Right renal pelvis (tissue), 4 donors: ENCODE measurements around the gene NDEL1. TPM values are rescaled to one million over a fixed set of nuclear protein-coding genes. Genes with fewer than 3 reads are reported as not detected.

ENCODE experiments used
- DNase-seq, 4 donors: peaks; one replicate each; pipeline ENCODE4 v3.0.0-alpha.2; 2013; ENCODE audit warnings: low read depth in 4 of 4, low spot score in 3 of 4, missing footprints in 1 of 4
- polyA plus RNA-seq, 4 donors: library from polyadenylated mRNA; unstranded; fragments of 120-200 nt; gene quantifications; one replicate each; pipeline ENCODE4 v1.2.1, GENCODE V29; 2013; ENCODE audit not compliant: insufficient read length in 4 of 4

Gene NDEL1
- polyA plus RNA-seq, 4 donors, result 40.9 to 48.1 (median 43.8) TPM

DNA sequence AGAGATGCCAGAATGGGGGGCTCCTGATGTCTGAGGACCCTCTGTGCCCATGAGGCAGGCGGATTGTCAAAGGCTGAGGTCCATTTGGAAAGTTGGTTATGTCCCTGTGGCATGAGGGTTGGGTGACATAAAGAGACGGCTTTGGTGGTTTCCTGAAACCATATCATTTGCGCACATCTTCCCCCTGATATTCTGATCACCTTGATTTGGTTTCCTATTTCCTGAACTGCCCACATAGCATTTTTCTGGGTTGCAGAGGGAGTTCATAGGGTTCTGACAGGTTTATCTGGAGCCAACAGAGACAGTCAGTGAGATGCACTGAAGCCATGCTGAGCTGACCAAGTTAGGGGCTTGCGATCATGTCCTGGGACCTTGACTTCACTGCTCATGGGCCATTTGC is 22.4 kb upstream of the NDEL1 start:
- no peak for DNase-seq

DNA sequence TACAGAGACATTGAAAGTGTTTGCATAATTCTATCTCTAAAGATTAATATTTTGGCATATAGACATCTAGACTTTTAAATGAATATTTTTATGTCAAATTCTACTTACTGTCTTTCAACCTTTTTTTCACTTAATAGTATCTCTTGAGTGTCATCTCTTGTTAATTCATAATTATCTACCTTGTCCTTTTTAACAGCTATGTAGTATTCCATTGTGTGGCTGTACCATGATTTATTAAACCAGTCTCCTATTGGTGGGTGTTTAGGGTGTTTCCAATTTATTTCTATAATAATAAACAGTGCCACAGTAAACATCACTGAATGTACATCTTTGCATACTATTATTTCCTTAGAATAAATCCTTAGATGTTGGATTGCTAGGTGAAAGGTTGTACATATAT is 21.7 kb upstream of the NDEL1 start:
- no peak for DNase-seq

DNA sequence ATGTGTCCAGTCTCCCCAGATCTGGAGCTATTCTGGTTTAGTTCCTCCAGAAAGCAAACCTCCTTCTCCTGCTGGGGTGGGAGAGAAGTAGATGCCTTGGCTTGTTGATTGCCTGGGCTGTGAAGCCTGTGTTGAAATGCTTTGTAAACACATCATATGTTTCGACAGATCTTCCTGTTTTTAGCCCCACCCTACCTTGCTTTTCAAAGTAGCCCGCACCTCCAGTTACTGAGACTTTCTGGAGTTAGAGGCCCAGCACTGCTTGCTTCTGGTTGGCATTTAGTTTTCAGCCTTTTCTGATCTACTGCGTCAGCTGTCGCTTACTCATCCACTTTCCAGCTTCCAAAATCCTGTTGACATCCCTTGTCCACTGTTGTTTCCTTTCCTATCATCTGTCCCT is 17.9 kb upstream of the NDEL1 start:
- no peak for DNase-seq

DNA sequence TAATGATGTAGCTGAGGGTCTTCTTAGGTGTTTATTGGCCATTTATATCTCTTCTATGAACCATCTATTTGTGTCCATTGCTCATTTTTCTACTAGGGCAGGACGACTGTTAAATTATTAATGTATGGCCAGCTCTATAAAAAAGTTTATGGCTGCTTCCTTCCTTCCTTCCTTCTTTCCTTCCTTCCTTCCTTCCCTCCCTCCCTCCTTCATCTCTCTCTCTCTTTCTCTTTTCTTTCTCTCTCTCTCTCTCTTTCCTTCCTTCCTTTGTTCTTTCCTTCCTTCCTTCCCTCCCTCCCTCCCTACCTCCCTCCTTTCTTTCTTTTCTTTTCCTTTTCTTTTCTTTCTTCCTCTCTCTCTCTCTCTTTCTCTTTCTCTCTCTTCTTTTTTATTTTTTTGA is 17.2 kb upstream of the NDEL1 start:
- DNase-seq, result no peak

DNA sequence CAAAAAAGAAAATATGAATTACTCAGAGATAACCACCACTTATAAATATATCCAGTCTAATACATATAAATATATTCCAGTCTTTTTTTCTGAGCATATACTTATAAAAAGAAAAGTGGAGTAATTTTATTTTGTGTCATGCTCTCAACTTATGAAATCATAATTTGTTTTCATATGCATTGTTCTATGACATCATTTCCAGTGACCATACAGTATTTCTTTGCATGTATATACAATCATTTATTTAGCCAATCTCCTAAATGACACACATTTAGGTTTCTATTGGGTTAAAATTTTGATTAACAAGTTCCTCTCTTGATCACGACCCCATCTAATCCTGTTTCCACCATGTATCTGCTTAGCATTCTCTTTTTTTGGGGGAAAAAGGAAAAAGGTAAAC is 16.4 kb upstream of the NDEL1 start:
- no peak for DNase-seq

DNA sequence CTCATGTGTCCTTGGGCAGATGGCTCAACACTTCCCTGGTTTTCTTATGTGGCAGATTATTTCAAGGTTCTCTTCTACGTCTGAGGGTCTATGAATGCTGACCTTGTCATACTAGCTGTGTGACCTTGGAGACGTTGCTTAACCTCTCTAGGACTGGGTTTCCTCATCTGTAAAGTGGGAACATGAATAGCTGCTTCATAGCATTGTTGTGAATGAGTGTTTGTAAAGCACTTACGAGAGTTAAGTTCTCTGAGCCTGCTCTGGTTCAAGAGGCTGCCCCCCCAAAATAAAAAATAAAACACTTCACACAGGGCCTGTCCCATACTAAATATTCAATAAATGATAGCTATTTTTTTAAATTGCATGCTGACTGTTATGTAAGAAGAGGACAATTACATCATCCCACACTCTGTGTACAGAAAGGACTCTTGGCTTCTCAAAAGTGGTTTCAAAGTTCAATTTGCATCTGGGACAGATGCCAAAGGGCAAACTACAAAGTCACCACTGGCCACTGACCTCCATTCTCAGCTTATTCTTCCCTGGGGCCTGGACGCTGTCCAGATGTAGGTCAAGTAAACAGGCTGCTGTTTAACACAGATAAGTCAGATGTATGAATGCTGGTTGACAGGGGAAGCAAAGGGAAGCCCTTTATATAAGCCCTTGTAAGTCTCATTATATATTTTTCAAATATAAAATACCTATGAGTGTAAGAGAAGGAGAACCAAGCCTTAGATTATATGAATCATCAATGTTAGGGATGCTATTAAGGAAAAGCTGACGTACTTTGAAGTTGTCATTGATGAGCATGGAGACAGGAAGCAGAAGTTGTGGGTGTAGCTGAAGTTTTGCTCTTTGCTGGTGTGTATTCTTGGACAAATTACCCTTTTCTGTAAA is 15.4 kb upstream of the NDEL1 start:
- peak in 3 of 4 donors; percentile 29 to 60 (median 49) for DNase-seq

DNA sequence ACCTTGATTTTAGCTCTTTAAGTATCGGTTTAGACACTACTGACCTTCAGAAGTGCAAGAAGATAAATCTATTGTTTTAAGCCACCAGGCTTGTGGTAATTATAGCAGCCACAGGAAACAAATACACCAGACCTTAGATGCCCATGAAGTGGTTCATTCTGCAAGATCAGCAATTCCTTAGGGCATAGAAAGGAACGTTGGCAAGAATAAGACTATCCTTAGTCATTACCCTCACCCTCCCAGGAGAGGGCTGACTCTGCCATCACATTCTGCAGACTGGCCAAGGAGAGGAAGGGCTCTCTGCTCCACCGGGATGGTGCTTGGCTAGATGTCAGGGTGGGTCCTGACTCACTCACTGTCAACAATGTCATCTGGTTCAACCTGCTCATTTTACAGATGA is 14.1 kb upstream of the NDEL1 start:
- DNase-seq, result no peak

DNA sequence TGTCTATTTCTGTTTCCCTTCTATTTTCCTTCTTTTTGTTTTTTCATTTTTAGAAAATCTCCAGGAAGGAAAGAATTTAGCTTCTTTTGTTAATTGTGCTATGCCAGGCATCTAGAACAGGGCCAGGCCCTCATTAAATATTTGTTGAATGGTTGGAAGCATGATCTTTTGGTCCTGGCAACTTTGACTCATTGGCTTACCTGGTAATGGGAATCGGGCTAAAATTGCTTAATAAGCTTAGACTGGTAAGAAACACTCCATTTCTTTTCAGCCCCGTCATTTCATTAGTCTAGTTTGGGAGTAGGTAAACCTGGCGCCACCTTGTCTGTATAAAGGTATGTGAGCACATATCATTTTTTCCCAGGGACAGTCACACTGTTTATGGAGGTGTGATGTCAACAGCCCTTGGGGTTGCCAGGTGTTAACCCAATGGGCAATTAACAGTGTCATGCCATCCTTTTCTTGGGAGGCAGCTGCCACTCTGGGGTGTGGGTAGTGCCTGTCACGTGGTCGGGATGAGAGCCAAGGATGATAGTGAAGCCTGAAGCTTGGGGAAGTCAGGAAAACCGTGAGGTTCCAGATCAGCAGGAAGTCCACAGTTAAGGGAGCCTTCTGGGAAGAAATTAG is 9.5 kb upstream of the NDEL1 start:
- no peak for DNase-seq

DNA sequence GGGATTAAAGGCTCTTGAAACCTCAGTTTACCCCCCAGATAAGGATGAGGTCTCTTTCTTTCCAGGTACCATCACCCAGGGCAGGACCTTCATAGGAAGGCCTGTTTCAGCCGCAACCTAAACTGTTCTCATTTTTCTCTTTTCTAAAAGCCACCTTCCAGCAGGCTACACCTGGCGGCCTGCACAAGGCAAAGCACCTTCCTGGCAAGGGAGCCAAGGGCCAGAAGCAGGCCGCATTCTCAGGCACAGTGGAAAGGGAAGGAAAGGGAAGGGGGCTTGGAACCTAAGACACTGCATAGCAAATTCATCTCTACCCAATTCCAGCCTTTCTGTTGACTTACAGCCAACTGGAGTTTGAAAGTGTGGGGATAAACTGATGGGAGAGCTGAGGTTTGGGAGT is 8.9 kb upstream of the NDEL1 start:
- DNase-seq, result no peak

DNA sequence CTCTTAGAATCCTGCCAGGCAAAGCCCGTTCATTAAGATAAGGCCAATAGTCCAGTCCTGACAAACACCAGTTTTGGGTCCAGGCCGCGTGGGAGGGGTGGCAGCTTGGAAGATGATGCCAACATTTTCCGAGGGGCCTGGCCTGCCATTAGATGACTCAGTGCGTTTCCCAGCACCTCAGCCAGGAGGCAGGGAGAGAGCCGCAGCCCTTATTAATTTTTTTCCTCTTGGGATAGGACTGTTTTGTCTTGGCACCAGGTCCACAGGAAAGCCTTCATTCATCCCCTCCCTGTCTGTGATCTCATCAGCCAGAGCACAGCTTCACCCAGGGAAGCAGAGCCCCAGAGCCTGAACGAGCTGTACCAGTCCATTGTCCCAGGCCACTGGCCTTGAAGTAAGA is 4.7 kb upstream of the NDEL1 start:
- DNase-seq, result no peak

DNA sequence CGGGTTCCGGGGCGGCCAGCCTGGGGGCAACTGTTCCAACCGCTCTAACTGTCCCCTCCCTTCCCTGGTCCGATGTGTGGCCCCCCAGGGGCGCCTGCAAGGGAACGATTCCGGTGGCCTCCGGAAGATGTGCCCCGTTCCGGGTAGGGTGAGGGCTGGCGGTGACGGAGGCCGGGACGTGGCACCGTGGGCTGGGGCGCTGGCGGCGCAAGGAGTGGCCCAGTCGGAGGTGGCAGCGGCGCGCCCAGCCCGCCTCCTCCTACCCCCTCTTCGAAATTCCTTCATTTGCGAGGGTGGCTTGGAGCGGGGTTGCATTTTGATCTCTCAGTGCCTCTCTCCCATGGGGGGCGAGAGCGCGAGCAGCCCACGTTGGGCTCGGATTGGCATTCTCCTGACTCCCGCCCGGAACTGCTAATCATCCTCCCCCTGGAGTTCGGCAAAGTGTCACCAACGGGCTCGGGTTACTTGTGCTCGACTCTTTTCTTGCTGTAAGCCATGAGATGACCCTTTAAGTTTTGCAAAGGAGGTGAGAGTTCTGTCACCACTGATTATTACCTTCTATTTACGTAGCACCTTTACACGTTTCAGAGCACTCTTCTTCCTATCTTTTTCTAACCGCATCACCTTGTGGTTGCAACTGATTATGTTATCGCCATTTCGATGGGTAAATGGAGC is 622 bp downstream of the NDEL1 start:
- DNase-seq, result peak in 3 of 4 donors; percentile 37 to 65 (median 41)

DNA sequence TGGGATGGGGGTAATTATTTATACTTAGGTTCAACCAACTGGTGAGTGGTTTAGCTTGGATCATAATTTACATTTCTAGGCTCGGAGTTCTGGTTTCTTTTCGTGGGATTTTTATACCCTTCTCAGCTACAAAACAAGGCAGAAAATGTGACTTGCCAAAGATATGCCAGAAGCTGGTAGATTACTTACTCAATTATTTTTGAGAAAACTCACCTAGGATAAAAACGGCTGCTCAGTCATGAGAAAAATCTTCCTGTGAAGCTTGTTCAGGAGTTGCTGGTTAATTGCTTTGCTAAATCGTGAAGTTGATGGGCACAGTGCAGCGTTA is 1.1 kb downstream of the NDEL1 start:
- no peak for DNase-seq

DNA sequence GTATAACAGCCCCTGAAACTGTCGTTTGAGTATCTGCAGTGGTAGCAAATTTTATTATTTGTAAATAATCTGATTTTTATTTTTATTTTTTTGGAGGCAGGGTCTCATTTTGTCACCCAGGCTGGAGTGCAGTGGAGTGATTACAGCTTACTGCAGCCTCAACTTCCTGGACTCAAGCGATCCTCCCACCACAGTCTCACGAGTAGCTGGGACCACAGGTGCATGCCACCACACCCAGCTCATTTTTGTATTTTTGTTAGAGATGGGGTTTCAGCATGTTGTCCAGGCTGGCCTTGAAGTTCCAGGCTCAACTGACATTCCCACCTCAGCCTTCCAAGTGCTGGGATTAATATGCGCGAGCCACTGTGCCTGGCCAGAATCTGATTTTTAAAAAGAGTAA is 2.8 kb downstream of the NDEL1 start:
- DNase-seq, result no peak

DNA sequence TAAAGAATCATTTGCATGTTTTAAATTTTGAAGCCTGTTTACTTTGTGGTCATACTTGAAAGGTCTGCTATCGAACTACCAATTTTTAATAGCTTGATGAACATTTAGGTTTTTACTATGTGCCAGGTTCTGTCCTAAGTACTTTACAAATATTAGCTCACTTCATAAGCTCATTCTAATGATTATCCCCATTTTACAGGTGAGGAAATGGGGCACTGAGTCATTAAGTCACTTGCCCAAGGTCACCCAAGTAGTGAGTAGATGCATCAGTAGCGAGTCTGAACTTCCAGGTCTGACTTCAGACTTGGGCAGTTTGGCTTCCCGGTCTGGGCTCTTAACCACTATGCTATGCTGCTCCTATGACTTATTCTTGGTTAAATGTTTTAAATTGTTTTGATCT is 4.0 kb downstream of the NDEL1 start:
- no peak for DNase-seq

DNA sequence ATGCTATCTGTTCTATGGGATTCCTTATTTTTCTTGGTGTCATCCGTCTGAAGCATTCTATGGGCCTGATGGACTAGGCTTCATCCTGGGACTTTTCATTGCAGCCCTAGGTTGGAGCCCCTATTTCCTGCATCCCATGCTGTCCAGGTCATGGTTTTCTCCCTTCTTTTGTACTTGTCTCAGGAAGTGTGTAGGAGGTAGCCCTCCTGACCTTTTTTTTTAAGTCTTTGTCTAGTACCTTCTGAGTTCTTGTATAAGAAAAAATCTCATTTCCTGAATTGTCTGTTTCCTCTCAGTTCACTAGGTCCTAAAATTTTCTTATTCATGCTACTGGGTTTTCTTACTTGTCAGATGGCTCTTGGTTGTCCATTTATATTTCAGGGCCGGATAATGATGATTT is 6.0 kb downstream of the NDEL1 start:
- DNase-seq, result no peak

DNA sequence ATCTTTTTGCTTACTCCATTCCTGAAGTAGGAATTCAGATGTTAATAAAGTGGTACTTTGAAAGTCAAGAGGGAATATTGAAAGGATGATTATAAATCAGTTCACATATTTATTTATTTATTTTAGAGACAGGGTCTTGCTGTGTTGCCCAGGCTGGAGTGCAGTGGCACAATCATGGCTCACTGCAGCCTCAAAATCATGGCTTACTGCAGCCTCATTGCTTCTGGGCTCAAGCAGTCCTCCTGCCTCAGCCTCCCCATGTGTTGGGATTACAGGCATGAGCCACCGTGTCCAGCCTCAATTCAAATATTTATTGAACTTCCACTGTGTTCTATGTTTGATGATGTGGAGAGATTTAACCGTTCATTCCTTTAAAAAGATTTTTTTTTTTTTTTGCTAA is 6.6 kb downstream of the NDEL1 start:
- no peak for DNase-seq

DNA sequence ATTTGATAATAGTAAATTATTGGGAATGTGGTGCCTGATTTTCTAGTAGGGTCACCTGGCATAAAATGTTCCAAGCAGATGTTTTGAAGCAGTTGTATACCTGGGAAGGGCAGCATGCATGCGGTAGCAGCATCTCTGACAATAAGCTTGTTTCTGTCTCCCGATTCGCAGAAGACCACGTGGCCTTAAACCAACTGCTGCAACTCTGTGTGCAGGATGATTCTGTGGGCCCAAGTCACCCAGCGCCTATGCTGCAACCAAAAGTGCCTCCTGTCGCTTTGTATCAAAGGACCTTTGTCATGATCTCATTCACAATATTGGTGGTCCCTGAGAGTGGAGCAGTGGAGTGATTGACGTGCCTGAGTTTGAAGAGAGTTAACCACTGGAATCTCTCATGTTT is 8.1 kb downstream of the NDEL1 start:
- no peak for DNase-seq

DNA sequence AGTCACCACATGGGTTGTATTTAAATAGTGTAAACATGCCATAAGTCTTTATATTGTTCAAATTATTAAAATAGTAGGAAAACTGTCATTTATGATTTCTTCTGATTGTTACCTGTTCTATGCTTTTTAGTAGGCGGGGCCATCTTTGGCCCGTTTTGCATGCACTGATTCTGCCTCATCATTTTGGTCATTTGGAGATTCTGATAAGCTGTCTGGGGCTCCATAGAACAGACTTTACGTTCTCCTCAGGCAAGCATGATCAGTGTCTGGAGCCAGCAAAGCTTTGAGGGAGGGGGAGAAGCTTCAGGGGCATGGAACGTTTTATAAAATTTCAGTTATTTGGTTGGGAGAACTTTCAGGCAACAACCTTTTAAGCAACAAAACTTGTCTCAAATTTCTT is 8.8 kb downstream of the NDEL1 start:
- no peak for DNase-seq

DNA sequence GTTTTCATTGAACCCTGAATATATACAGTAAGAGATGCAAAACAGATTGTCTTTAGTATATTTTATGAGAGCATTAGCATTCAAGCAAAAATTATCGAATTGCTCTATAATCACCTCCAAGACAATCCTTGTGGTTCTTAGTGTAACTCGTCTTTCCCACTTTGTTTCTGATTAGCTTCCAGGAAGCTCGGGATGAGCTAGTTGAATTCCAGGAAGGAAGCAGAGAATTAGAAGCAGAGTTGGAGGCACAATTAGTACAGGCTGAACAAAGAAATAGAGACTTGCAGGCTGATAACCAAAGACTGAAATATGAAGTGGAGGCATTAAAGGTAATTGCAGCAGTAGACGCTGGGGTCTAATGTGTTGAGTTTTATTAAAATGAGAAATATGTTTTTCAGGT is 9.9 kb downstream of the NDEL1 start:
- no peak for DNase-seq

DNA sequence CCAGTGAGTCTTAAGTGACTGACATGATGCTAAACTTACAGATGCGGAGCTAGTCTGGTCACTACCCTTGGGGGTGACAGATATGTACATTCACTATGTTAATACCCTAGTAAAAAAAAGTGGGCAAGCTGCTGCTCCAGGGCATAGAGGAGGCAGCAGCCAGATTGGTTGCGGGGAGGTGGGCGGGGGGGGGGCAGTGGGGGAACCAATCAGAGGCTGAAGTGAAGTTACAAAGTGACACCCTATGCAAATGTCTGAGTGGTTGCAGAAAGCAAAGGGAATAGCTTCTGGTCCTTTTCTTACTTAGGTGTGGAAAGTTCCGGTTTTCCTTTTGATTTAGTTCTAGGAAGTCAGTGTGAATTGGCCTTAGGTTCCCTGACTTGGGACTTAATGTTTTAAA is 12.1 kb downstream of the NDEL1 start:
- no peak for DNase-seq

DNA sequence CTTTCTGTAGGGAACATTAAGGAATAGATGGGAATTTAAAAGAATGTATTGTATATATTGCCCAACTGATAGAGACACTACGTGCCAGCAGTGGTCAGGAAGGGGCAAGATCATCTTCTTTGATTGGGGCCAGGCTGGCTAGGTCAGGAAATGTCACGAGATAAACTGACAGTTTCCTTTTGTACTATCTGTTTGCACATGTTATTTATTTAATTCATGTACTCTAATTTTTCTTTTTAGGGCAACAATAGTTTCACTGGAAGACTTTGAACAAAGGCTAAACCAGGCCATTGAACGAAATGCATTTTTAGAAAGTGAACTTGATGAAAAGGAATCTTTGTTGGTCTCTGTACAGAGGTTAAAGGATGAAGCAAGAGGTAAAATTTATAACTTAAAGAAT is 12.6 kb downstream of the NDEL1 start:
- DNase-seq, result no peak
